DMS53 treated with DMSO at 0.1 percent for 48 hours (cell line): Measurements from ENCODE around the gene MIDN.

Experiments used
- DNase-seq: peaks from one replicate; lab custom pipeline; 2025; ENCODE audit not compliant: unreplicated experiment; lab: John Stamatoyannopoulos, UW

The MIDN gene

DNA sequence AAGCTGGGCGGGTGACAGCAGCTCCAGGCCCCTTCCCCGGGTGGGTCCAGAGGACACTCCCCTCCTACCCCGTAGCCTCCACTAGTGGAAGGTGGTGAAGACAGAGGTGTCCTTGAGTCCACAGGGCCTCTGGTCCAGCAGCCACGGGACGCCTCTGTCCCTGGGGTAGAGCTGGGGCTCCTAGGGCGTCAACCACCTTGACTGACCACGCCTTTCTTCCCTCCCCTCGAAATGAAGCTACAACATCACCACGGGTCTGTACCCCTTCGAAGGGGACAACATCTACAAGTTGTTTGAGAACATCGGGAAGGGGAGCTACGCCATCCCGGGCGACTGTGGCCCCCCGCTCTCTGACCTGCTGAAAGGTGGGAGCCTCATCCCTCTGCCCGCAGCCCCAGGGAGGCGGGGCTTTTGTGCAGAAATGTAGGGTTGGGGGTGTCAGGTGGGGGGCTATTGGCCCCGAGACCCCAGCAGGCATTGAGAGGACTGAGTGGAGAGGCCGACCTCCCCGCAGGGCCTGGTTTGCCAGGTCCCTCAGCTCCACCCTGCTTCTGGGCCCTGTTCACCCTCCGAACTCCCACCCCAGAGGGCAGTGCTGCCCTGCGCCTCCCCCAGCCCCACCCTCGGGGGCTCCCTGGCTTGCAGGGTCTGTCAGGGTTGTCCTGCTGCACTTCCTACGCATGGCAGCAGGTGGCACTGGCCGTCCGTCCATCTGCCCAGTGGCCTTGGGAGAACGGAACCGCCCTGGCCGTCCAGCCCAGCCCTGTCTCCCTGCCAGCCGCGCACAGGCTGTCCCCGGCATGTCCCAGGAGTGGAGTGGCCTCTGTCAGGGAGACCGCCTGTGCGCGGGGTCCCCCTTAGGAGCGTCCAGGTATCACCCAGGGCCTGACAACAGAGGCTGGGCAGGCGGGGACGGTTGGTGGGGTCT lies 27.1 kb upstream of the MIDN start:
- DNase-seq: no peak

DNA sequence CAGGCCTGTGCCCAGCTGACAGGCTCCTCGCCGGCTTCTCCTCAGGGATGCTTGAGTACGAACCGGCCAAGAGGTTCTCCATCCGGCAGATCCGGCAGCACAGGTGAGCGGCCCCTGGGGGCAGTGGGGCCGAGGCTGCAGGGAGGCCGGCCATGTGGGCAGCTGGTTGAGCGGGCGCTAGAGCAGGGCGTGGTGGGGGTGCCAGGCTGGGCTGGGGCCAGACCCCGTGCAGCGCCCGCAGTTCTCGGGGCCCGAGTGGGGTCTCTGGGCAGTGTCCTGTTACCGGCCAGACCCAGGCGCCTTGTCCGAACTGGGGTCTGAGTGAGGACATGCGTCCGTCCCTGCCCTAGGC lies 26.5 kb upstream of the MIDN start:
- DNase-seq: no peak

DNA sequence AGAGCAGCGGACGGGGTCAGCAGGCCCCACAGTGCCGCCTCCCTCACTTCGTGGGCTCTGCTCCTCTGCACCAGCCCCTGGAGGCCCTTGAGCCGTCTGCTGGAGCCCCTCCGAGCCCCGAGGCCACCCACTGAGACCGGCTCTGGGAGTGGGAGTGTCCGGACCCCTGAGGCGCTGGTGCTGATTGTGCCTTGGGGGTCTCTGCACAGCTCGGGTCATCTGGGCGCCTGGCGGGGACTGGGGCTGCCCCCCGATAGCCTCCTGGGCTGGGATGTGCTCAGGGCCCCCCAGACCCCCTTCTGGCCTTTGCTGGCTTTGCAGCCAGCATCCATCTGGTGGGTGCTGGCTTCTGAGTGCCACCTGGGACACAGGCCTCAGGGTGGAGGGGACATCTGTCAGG lies 26.0 kb upstream of the MIDN start:
- no peak for DNase-seq

DNA sequence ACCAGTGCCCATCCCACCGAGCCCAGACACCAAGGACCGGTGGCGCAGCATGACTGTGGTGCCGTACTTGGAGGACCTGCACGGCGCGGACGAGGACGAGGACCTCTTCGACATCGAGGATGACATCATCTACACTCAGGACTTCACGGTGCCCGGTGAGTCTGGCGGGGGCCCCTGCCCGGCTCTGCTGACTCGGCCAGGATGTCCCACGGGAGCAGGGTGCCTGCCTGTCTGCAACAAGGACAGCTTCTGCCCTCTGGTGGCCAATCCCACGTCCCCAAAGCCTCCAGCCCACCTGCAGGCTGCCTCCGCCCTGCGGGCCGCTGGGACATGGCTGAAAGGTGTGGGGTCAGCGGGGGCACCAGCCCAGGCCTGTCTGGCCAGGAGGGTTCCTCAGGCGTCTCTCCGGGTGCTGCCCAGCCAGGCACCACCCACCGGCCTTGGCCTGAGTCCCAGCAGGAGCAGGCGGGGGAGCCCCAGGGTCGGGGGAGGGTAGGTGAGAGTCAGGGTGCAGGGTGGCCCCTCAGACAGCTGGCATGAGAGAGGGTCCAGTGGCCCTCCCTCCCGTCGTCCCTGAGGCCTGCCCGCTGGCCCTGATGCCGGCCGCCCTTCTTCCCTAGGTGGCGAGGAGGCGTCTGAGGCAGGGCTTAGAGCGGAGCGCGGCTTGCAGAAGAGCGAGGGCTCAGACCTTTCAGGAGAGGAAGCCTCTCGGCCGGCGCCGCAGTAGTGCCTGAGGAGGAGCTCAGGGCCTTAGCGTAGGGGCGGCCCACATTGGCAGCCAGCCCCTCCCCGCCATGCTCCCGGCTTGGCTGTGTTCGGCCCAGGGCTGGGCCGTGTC lies 25.1 kb upstream of the MIDN start:
- no peak for DNase-seq

DNA sequence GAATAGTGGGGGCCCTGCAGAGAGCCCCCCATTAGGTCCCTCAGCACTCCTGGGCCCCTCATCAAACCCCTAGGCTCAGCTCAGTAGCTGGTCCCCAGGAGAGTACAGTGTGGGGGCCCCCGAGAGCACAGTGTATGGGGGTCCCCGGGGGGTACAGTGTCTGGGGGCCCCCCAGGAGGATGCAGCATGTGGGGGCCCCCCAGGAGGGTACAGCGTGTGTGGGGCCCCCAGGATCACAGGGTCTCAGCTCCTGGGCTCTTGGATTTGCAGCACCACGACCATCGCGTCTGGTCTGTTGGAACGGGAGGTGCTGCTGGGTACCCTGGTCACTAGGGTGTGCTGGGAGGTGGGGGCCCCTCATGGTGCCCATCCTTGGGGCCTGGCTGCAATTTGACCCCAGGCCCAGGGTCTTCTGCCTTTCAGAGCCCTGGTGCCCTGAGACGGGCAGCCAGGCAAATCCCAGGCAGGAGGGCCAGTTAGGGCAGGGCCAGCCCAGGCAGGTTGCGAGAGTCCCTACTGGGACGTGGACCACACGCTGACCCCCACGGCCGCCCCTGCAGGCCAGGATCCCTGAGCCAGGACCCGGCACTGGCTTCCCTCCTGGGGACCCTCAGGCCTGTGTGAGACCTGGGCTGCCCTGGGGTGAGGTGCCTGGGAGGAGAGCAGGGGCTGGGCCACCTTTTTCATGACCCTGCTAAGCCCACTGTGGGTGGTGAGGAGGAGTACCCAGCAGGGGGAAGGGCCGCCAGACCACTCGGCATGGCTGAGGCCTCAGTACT lies 24.1 kb upstream of the MIDN start:
- DNase-seq: no peak

- DNase-seq: no peak
Measured at GRCh38 chr19:1224847-1225246, 23.5 kb upstream of the MIDN start.

DNA sequence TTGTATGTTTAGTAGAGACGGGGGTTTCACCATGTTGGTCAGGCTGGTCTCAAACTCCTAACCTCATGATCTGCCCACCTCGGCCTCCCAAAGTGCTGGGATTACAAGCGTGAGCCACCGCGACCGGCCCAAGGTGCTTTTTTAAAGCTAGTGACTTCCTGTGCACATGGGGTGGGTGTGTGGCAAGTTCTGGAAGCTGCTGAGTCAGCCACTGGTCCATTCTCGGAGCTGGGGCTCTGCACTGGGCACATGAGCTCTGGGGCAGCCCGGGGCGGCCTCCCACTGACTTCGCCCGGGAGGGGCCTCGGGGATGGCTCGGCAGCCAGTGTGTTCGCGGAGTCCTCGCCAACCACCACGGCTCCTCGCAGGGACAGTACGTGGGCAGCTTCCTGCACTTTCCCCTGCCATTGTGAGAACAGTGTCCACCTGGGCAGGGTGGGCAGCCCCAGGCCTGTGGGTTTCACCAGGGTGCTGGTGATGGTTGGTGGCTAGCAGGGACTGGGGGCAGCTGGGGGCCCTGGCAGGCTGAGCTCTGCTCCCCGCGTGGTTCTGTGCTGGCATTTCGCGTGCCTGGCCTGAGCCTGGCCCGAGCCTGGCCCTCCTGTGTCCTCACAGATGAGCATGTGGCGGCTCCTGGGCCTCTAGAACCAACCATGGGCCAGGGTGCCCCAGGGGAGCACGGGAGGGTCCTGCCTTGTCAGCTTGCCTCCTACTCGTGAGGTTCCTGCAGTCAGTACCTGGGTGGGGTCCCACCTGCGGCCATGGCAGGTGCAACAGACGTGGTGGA lies 22.8 kb upstream of the MIDN start:
- DNase-seq: no peak

- DNase-seq: no peak
Measured at GRCh38 chr19:1226227-1226518, 22.2 kb upstream of the MIDN start.

GRCh38 chr19:1226522-1227303 lies 21.7 kb upstream of the MIDN start:
- no peak for DNase-seq

GRCh38 chr19:1227304-1228054 lies 20.9 kb upstream of the MIDN start:
- no peak for DNase-seq

GRCh38 chr19:1228161-1228957 lies 20.0 kb upstream of the MIDN start:
- DNase-seq: no peak

- DNase-seq: no peak
Measured at GRCh38 chr19:1229056-1229923, 19.1 kb upstream of the MIDN start.

- DNase-seq: no peak
Measured at GRCh38 chr19:1229924-1230782, 18.2 kb upstream of the MIDN start.

- DNase-seq: no peak
Measured at GRCh38 chr19:1230783-1231489, 17.4 kb upstream of the MIDN start.

- DNase-seq: no peak
Measured at GRCh38 chr19:1231729-1232637, 16.4 kb upstream of the MIDN start.
